Measurements from ENCODE around the gene WNT2B. TPM values are rescaled to one million over a fixed set of nuclear protein-coding genes. Genes with fewer than 3 reads are reported as not detected.

The WNT2B gene
- total and polyA plus RNA-seq, 2 donors (not counting 1 experiment from before 2014, with no cell fraction given): 0.54 to 5.2 TPM

DNA sequence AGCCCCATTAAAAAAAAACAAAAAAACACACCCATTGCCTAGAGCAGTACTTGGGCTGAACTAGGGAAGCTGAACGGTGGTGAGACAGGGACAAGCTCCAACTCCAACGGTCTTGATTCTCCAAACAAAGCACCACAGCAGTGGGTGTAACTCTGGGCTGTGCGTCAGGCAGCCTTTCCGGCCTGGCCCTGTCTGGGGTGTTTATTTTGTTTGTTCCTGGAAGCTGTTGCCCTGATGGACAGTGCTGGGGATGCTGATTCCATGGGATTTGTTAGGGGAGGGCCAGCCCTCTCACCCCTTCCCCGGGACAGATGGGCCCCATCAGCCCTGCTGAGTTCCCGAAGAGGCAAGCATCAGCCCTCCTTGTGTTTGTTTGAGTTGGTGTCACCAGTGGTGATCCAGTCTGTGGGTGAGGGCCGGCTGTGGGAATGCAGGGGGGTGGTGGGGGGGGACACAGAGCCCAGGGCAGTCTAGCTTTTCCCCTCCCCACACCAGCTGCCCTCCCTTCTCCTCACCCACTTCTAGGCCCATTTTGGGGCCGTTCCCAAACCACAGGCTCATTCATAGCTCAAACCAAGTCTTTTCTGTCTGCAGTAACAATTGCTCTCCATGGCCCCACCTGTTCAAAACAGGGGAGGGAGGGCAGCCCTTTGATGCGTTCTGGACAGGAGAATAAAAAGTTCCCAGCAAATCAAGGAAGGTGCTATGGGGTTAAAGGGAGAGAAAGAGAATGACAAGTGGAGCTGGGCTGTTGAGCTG, 4.5 kb downstream of the WNT2B start:
- Histone ChIP-seq H2AFZ (ENCODE audit: insufficient read depth, low read depth, low read length, poor library complexity, severe bottlenecking) (no peak overlapping the region), H3K4me2 (replicated peaks; ENCODE audit: low read depth, low read length, poor library complexity, severe bottlenecking) (no peak overlapping the region), H3K9ac (ENCODE audit: low read length) (no peak overlapping the region), H3K9me3 (ENCODE audit: control extremely low read depth in 1 of 3, control insufficient read depth in 2 of 3, insufficient read depth in 1 of 3, low read length in 2 of 3) (peaks cover 0 to under 1% (median 0%) of the 10 kb centered on the region in 3 donors), H3K4me3 (ENCODE audit: control extremely low read depth in 1 of 5, extremely low read depth in 1 of 5, insufficient read depth in 1 of 5, low read depth in 2 of 5, low read length in 4 of 5) (no peak overlapping the region), H3K27me3 (replicated peaks in 1 of 4; ENCODE audit: control extremely low read depth in 1 of 4, control insufficient read depth in 3 of 4, insufficient read depth in 4 of 4, low read length in 3 of 4) (peaks cover 0 to 22% (median 5%) of the 10 kb centered on the region in 4 experiments), H3K4me1 (ENCODE audit: control insufficient read depth in 2 of 2, insufficient read depth in 2 of 2, low read length in 2 of 2) (peaks cover 6% of the 10 kb centered on the region in 2 donors), H3K36me3 (replicated peaks in 1 of 2; ENCODE audit: control extremely low read depth in 1 of 2, control insufficient read depth in 1 of 2, extremely low read depth in 1 of 2, insufficient read depth in 2 of 2, low read length in 1 of 2) (no peaks in the 10 kb centered on the region), H3K27ac (ENCODE audit: low read length in 2 of 2) (no peak overlapping the region), H4K20me1 (ENCODE audit: control insufficient read depth, insufficient read depth, low read length, poor library complexity, severe bottlenecking) (no peaks in the 10 kb centered on the region), H3K79me2 (ENCODE audit: control insufficient read depth, insufficient read depth, low read length) (no peaks in the 10 kb centered on the region)
- intact Hi-C loops (cut with micrococcal nuclease): no loop called here
- CTCF ChIA-PET: no interaction called here
- Mint-ChIP-seq H3K27me3 (no peaks in the 10 kb centered on the region), H3K27ac (no peak overlapping the region), H3K4me1 (peaks cover 2% of the 10 kb centered on the region), H3K4me3 (no peak overlapping the region), H3K9me3 (ENCODE audit: insufficient read depth) (no peaks in the 10 kb centered on the region)
- 89% methylated on average over 5 of the region's 9 CpGs for WGBS (ENCODE audit: insufficient coverage)
- POLR2A ChIA-PET: no interaction called here
- DNase-seq (no peak), ATAC-seq (ENCODE audit: low read depth) (no peak)
- TF ChIP-seq, protein P1, sequence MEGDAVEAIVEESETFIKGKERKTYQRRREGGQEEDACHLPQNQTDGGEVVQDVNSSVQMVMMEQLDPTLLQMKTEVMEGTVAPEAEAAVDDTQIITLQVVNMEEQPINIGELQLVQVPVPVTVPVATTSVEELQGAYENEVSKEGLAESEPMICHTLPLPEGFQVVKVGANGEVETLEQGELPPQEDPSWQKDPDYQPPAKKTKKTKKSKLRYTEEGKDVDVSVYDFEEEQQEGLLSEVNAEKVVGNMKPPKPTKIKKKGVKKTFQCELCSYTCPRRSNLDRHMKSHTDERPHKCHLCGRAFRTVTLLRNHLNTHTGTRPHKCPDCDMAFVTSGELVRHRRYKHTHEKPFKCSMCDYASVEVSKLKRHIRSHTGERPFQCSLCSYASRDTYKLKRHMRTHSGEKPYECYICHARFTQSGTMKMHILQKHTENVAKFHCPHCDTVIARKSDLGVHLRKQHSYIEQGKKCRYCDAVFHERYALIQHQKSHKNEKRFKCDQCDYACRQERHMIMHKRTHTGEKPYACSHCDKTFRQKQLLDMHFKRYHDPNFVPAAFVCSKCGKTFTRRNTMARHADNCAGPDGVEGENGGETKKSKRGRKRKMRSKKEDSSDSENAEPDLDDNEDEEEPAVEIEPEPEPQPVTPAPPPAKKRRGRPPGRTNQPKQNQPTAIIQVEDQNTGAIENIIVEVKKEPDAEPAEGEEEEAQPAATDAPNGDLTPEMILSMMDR (IDR thresholded peaks at IDR 0.05): no peak
- no peak for TF ChIP-seq EZH2 (IDR thresholded peaks at IDR 0.05; ENCODE audit: borderline replicate concordance, insufficient read depth, low read depth, low read length, poor library complexity, severe bottlenecking)

DNA sequence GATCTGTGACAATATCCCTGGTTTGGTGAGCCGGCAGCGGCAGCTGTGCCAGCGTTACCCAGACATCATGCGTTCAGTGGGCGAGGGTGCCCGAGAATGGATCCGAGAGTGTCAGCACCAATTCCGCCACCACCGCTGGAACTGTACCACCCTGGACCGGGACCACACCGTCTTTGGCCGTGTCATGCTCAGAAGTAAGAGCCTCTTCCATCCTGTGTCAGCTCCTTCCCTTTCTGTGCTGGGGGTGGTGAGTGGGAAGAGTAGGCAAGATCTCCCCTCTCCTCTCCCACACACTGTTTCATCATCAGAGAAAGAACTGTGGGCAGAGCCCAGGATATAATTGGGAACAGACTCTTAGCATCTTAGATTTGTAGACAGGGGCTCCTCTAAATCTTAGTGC, 6.1 kb downstream of the WNT2B start:
- Histone ChIP-seq H3K4me2 (replicated peaks; ENCODE audit: low read depth, low read length, poor library complexity, severe bottlenecking) (no peak overlapping the region), H3K36me3 (replicated peaks in 1 of 2; ENCODE audit: control extremely low read depth in 1 of 2, control insufficient read depth in 1 of 2, extremely low read depth in 1 of 2, insufficient read depth in 2 of 2, low read length in 1 of 2) (no peaks in the 10 kb centered on the region), H3K27ac (ENCODE audit: low read length in 2 of 2) (no peak overlapping the region), H3K27me3 (replicated peaks in 1 of 4; ENCODE audit: control extremely low read depth in 1 of 4, control insufficient read depth in 3 of 4, insufficient read depth in 4 of 4, low read length in 3 of 4) (peaks cover 0 to 9% (median 2%) of the 10 kb centered on the region in 4 experiments), H3K4me3 (ENCODE audit: control extremely low read depth in 1 of 5, extremely low read depth in 1 of 5, insufficient read depth in 1 of 5, low read depth in 2 of 5, low read length in 4 of 5) (no peak overlapping the region), H3K79me2 (ENCODE audit: control insufficient read depth, insufficient read depth, low read length) (no peaks in the 10 kb centered on the region), H3K4me1 (ENCODE audit: control insufficient read depth in 2 of 2, insufficient read depth in 2 of 2, low read length in 2 of 2) (no peaks in the 10 kb centered on the region), H3K9me3 (ENCODE audit: control extremely low read depth in 1 of 3, control insufficient read depth in 2 of 3, insufficient read depth in 1 of 3, low read length in 2 of 3) (no peaks in the 10 kb centered on the region), H3K9ac (ENCODE audit: low read length) (no peak overlapping the region), H4K20me1 (ENCODE audit: control insufficient read depth, insufficient read depth, low read length, poor library complexity, severe bottlenecking) (no peaks in the 10 kb centered on the region), H2AFZ (ENCODE audit: insufficient read depth, low read depth, low read length, poor library complexity, severe bottlenecking) (no peak overlapping the region)
- DNase-seq (no peak), ATAC-seq (ENCODE audit: low read depth) (no peak)
- TF ChIP-seq, protein P1 (IDR thresholded peaks at IDR 0.05): no peak
- 95% methylated on average over 11 of the region's 12 CpGs for WGBS (ENCODE audit: insufficient coverage)
- CTCF ChIA-PET: interaction anchor here (0.9 to 1.9 kb wide), 2 partner anchors 13 kb away, joined by 4 to 7 read pairs; no protein-coding TSS in a partner anchor
- no peaks in the 10 kb centered on the region for H3K9me3 Mint-ChIP-seq (ENCODE audit: insufficient read depth)
- H3K27ac Mint-ChIP-seq: no peak overlapping the region
- no peaks in the 10 kb centered on the region for H3K4me1 Mint-ChIP-seq
- H3K27me3 Mint-ChIP-seq: no peaks in the 10 kb centered on the region
- H3K4me3 Mint-ChIP-seq: no peak overlapping the region
- intact Hi-C loops (cut with micrococcal nuclease): no loop called here
- POLR2A ChIA-PET: no interaction called here
